Fibroblast of pulmonary artery (primary cell): ENCODE measurements around the gene COL18A1.

Experiments
- DNase-seq: peaks from one replicate; pipeline ENCODE4 v3.0.0-alpha.2; 2010; ENCODE audit warnings: low read depth
- H3K4me3 ChIP-seq: replicated peaks from 2 replicates; pipeline ENCODE4 v1.5.1; 2011; ENCODE audit warnings: low read depth, mild to moderate bottlenecking, control low read depth, low read length, moderate library complexity
- TF ChIP-seq, protein P1 (sequence below): IDR thresholded peaks from 2 replicates; pipeline ENCODE4 v1.5.1; 2011; ENCODE audit warnings: mild to moderate bottlenecking, control low read depth, low read length, inconsistent platforms; ENCODE audit errors: missing control alignments

The COL18A1 gene

DNA sequence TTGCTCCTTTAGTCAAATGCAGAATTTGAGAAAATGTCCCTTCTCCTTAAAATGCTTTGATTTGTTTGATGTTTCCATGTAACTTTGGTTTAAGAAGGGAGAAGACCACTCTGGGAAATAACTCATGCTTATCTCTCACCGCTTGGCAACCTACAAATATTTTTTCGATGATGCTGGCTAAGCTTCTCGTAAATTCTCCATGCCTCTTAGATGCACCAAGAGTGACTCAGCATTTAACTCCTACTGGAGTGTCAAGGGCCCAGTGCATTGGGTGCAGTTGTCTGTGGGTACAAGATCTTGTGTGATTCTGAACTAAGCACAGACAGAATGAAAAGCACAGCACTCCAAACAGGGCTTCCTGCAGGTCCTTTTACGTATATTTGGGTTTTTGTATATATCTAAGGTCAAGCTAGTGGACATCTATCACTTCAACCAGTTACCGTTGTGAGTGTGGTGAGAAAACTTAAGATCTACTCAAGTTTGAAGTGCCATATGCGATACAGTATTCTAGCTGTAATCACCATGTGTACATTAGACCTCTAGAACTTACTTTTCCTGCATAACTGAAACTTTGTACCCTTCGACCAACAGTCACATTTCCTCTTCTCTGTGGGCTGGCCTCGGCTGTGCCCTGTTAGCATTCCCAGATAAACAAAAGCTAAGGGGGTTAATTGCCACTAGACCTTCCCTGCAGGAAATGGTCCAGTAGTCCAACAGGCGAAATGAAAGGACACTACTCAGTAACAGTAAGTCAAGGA lies 55.8 kb downstream of the COL18A1 start:
- H3K4me3 ChIP-seq, result no peak overlapping the region
- TF ChIP-seq, protein P1, sequence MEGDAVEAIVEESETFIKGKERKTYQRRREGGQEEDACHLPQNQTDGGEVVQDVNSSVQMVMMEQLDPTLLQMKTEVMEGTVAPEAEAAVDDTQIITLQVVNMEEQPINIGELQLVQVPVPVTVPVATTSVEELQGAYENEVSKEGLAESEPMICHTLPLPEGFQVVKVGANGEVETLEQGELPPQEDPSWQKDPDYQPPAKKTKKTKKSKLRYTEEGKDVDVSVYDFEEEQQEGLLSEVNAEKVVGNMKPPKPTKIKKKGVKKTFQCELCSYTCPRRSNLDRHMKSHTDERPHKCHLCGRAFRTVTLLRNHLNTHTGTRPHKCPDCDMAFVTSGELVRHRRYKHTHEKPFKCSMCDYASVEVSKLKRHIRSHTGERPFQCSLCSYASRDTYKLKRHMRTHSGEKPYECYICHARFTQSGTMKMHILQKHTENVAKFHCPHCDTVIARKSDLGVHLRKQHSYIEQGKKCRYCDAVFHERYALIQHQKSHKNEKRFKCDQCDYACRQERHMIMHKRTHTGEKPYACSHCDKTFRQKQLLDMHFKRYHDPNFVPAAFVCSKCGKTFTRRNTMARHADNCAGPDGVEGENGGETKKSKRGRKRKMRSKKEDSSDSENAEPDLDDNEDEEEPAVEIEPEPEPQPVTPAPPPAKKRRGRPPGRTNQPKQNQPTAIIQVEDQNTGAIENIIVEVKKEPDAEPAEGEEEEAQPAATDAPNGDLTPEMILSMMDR, result no peak
- DNase-seq, result peak; percentile 93

- TF ChIP-seq, protein P1, result no peak
- H3K4me3 ChIP-seq, result no peak overlapping the region
- no peak for DNase-seq
Measured at GRCh38 chr21:45461369-45461750, 56.4 kb downstream of the COL18A1 start.

- no peak overlapping the region for H3K4me3 ChIP-seq
- TF ChIP-seq, protein P1, result no peak
- no peak for DNase-seq
Measured at GRCh38 chr21:45461806-45462341, 56.9 kb downstream of the COL18A1 start.

GRCh38 chr21:45463871-45464270 lies 58.9 kb downstream of the COL18A1 start:
- H3K4me3 ChIP-seq, result no peak overlapping the region
- TF ChIP-seq, protein P1, result no peak
- no peak for DNase-seq

DNA sequence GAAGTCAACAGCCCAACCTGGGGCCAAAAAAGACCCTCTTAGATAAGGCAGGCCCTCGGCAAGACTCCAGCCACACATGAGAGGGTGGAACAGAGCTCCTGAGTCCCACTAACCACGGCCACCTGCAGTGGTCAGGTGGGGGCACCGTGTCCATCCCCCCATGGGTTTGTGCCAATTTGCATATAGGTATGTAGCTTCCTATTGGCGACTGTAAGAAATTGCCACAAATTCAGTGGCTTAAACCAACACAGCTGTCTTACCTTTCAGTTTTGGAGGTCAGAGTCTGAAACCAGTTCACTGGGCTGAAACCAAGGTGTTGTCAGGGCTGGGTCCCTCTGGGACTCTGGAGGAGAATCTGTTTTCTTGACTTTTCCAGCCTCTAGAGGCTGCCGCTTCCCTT lies 59.3 kb downstream of the COL18A1 start:
- DNase-seq, result no peak
- TF ChIP-seq, protein P1, result no peak
- H3K4me3 ChIP-seq, result no peak overlapping the region

DNA sequence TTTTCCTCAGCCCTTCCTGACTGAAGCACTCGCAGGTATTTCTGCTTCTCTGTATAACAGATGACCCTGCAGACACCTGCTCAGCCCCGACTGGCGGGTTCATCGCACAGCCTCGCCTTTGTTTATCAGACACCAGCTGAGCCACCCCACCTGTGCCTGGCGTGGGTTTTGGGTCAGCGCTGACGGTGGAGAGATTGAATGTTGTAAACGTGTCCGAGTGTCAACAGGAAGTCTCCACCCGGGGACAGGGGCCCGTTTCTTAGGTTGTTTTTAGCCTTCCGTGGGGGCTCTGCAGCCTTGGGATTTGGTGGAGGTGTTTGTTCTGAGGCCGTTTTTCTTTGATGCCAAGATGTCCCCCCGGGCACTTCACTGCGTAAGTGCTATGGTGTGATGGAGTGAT lies 60.1 kb downstream of the COL18A1 start:
- H3K4me3 ChIP-seq, result no peak overlapping the region
- no peak for DNase-seq
- TF ChIP-seq, protein P1, result no peak
